Caco-2 (cell line): ENCODE data around the gene ZSCAN5A. TPM values are rescaled to one million over a fixed set of nuclear protein-coding genes. Genes with fewer than 3 reads are reported as not detected.
"Not testable (repeated sequence)": the region's sequence is repeated elsewhere in the genome, so short reads cannot be mapped to it uniquely, and the experiment has no call there.

Source experiments
- BruUV-seq: library from RNA; stranded (reverse); fragments of 400-500 nt; replicated peaks from 2 replicates; lab custom pipeline; 2021; lab: Mats Ljungman, UMichigan
- CTCF ChIA-PET: fragments of 300-600 bp; sonication (Branson Sonifier 250); formaldehyde crosslinking; loops from one replicate; lab custom pipeline; 2022; ENCODE audit warnings: antibody characterized with exemption; lab: Charles Lee
- POLR2A ChIA-PET: fragments of 300-600 bp; sonication (Branson Sonifier 250); formaldehyde crosslinking; loops from one replicate; lab custom pipeline; 2022; ENCODE audit warnings: antibody characterized with exemption; lab: Charles Lee
- DNase-seq, 2 experiments: peaks; one replicate each; pipeline versions ENCODE4 v3.0.0 to v3.0.0-alpha.2; 2020 to 2022
- H3K27me3 ChIP-seq: replicated peaks from 2 replicates; pipeline ENCODE4 v1.6.0; 2011; ENCODE audit warnings: low read length; ENCODE audit not compliant: control insufficient read depth, insufficient read depth
- H3K36me3 ChIP-seq: 2 replicates; pipeline ENCODE4 v1.5.1; 2011; ENCODE audit warnings: low read length; ENCODE audit not compliant: control insufficient read depth, insufficient read depth
- H3K4me1 ChIP-seq: fragments of 250-450 bp; sonication (Bioruptor Pico); 2 replicates; pipeline ENCODE4 v1.5.1; 2020; ENCODE audit warnings: mild to moderate bottlenecking
- H3K4me3 ChIP-seq: 2 replicates; pipeline ENCODE4 v1.5.1; 2011; ENCODE audit warnings: low read depth, mild to moderate bottlenecking, control low read depth, low read length
- H3K9me3 ChIP-seq: fragments of 250-450 bp; sonication (Bioruptor Pico); 2 replicates; pipeline ENCODE4 v1.5.1; 2020; ENCODE audit warnings: mild to moderate bottlenecking, moderate library complexity
- H3K27ac Mint-ChIP-seq: one replicate; pipeline ENCODE4 v1.8.0; 2022; ENCODE audit warnings: mixed read lengths; ENCODE audit not compliant: unreplicated experiment
- H3K27me3 Mint-ChIP-seq: one replicate; pipeline ENCODE4 v1.8.0; 2022; ENCODE audit warnings: mixed read lengths; ENCODE audit not compliant: insufficient read depth, unreplicated experiment
- H3K36me3 Mint-ChIP-seq: one replicate; pipeline ENCODE4 v1.8.0; 2022; ENCODE audit warnings: mild to moderate bottlenecking, mixed read lengths; ENCODE audit not compliant: insufficient read depth, unreplicated experiment
- H3K4me1 Mint-ChIP-seq: one replicate; pipeline ENCODE4 v1.8.0; 2022; ENCODE audit warnings: low read depth, mixed read lengths; ENCODE audit not compliant: unreplicated experiment
- H3K4me3 Mint-ChIP-seq: one replicate; pipeline ENCODE4 v1.8.0; 2022; ENCODE audit warnings: mild to moderate bottlenecking, moderate library complexity, mixed read lengths; ENCODE audit not compliant: unreplicated experiment
- H3K9me3 Mint-ChIP-seq: one replicate; pipeline ENCODE4 v1.8.0; 2022; ENCODE audit warnings: mixed read lengths; ENCODE audit not compliant: unreplicated experiment
- CTCF ChIP-seq, 2 experiments: fragments of 200-600 bp in 1 of 2; IDR thresholded peaks; 1 replicate in 1 of 2; 2 replicates in 1 of 2; pipeline versions ENCODE4 v1.5.1 to v1.8.0; 2011 to 2022; ENCODE audit warnings: antibody characterized with exemption in 1 of 2, control low read depth in 1 of 2, inconsistent platforms in 1 of 2, low read depth in 1 of 2, low read length in 1 of 2, mild to moderate bottlenecking in 1 of 2, moderate library complexity in 1 of 2; ENCODE audit not compliant: insufficient read depth in 1 of 2, severe bottlenecking in 1 of 2, unreplicated experiment in 1 of 2
- intact Hi-C: fragments of 100-400 bp; cut with micrococcal nuclease; formaldehyde crosslinking; loops from one replicate; pipeline ENCODE4 v1.10.0; 2022; ENCODE audit not compliant: unreplicated experiment
- total RNA-seq: library from RNA; stranded (reverse); gene quantifications from 2 replicates; pipeline ENCODE4 v1.2.3, GENCODE V29; 2022

The ZSCAN5A gene
- total RNA-seq, 1 experiment from 2014 or later, result 11.3 TPM

- POLR2A ChIA-PET, result no interaction called here
Measured at GRCh38 chr19:56263319-56263718, 51.3 kb downstream of the ZSCAN5A start.

GRCh38 chr19:56261932-56262331 lies 52.7 kb downstream of the ZSCAN5A start:
- CTCF ChIA-PET, H3K27me3 ChIP-seq, H3K36me3 Mint-ChIP-seq, H3K4me1 ChIP-seq, H3K9me3 Mint-ChIP-seq, H3K9me3 ChIP-seq, H3K27ac Mint-ChIP-seq, BruUV-seq, POLR2A ChIA-PET, H3K4me3 Mint-ChIP-seq, H3K27me3 Mint-ChIP-seq, H3K36me3 ChIP-seq, H3K4me1 Mint-ChIP-seq, intact Hi-C loops, H3K4me3 ChIP-seq, DNase-seq: not testable (repeated sequence)

More at GRCh38 chr19:56263319-56263718, 51.3 kb downstream of the ZSCAN5A start:
- DNase-seq, result no peak
- Mint-ChIP-seq H3K27ac (no peak overlapping the region), H3K36me3 (no peaks in the 10 kb centered on the region), H3K4me3 (no peak overlapping the region), H3K9me3 (no peaks in the 10 kb centered on the region), H3K27me3 (no peaks in the 10 kb centered on the region), H3K4me1 (no peaks in the 10 kb centered on the region)
- no TSS peak for BruUV-seq
- H3K4me3 ChIP-seq, result no peak overlapping the region
- intact Hi-C loops, result no loop called here
- H3K9me3 ChIP-seq, result no peaks in the 10 kb centered on the region
- CTCF ChIA-PET, result no interaction called here
- H3K36me3 ChIP-seq, result no peaks in the 10 kb centered on the region
- no peaks in the 10 kb centered on the region for H3K4me1 ChIP-seq
- no peak for TF ChIP-seq CTCF (IDR thresholded peaks at IDR 0.05; ENCODE audit: insufficient read depth in 1 of 2, low read depth in 1 of 2, low read length in 1 of 2, severe bottlenecking in 1 of 2, unreplicated experiment in 1 of 2)
- no peaks in the 10 kb centered on the region; the same call in 1 of the 2 replicates for H3K27me3 ChIP-seq

GRCh38 chr19:56261145-56261544 lies 53.5 kb downstream of the ZSCAN5A start:
- no TSS peak for BruUV-seq
- H3K27me3 Mint-ChIP-seq, result no peaks in the 10 kb centered on the region
- no peak for TF ChIP-seq CTCF (IDR thresholded peaks at IDR 0.05; ENCODE audit: insufficient read depth in 1 of 2, low read depth in 1 of 2, low read length in 1 of 2, severe bottlenecking in 1 of 2, unreplicated experiment in 1 of 2)
- no peaks in the 10 kb centered on the region for H3K4me1 Mint-ChIP-seq
- Histone ChIP-seq H3K27me3 (no peaks in the 10 kb centered on the region; the same call in 1 of the 2 replicates), H3K4me1 (no peaks in the 10 kb centered on the region), H3K9me3 (no peaks in the 10 kb centered on the region), H3K36me3 (no peaks in the 10 kb centered on the region), H3K4me3 (no peak overlapping the region)
- H3K9me3 Mint-ChIP-seq, result no peaks in the 10 kb centered on the region
- POLR2A ChIA-PET, result no interaction called here
- no peak for DNase-seq
- no peak overlapping the region for H3K4me3 Mint-ChIP-seq
- CTCF ChIA-PET, result interaction anchor here (0.7 to 1.2 kb wide), 2 partner anchors 8 to 330 kb away, joined by 4 to 5 read pairs; no protein-coding TSS in a partner anchor
- no peaks in the 10 kb centered on the region for H3K36me3 Mint-ChIP-seq
- intact Hi-C loops, result no loop called here
- no peak overlapping the region for H3K27ac Mint-ChIP-seq

- no peaks in the 10 kb centered on the region for H3K9me3 Mint-ChIP-seq
- DNase-seq, result no peak
- no peak overlapping the region for H3K27ac Mint-ChIP-seq
- Histone ChIP-seq H3K9me3 (no peaks in the 10 kb centered on the region), H3K4me1 (no peaks in the 10 kb centered on the region), H3K4me3 (no peak overlapping the region), H3K36me3 (no peaks in the 10 kb centered on the region), H3K27me3 (no peaks in the 10 kb centered on the region)
- no TSS peak for BruUV-seq
- ChIA-PET CTCF (no interaction called here), POLR2A (no interaction called here)
- no peaks in the 10 kb centered on the region for H3K4me1 Mint-ChIP-seq
- no peaks in the 10 kb centered on the region for H3K36me3 Mint-ChIP-seq
- intact Hi-C loops, result no loop called here
- H3K4me3 Mint-ChIP-seq, result no peak overlapping the region
- TF ChIP-seq CTCF (IDR thresholded peaks at IDR 0.05; ENCODE audit: insufficient read depth in 1 of 2, low read depth in 1 of 2, low read length in 1 of 2, severe bottlenecking in 1 of 2, unreplicated experiment in 1 of 2), result no peak
- H3K27me3 Mint-ChIP-seq, result no peaks in the 10 kb centered on the region
Measured at GRCh38 chr19:56258272-56258671, 56.4 kb downstream of the ZSCAN5A start.
